NB4 (cell line): ENCODE data around the gene ZNF516.

Experiments used
- CTCF ChIP-seq: IDR thresholded peaks from one replicate; pipeline ENCODE4 v1.5.1; 2012; ENCODE audit warnings: low read depth, low read length
- MYC ChIP-seq: IDR thresholded peaks from 2 replicates; pipeline ENCODE4 v1.6.1; 2011; ENCODE audit warnings: low read depth, low read length
- POLR2A ChIP-seq: IDR thresholded peaks from 2 replicates; pipeline ENCODE4 v1.6.1; 2011; ENCODE audit warnings: mild to moderate bottlenecking; ENCODE audit not compliant: insufficient read length; ENCODE audit errors: extremely low read depth

- TF ChIP-seq CTCF (no peak), POLR2A (no peak), MYC (no peak)
Measured at GRCh38 chr18:76368976-76369375, 126.1 kb downstream of the ZNF516 start.
